Sigmoid colon (tissue), 7 donors: Measurements from ENCODE around the gene SELE. TPM values are rescaled to one million over a fixed set of nuclear protein-coding genes. Genes with fewer than 3 reads are reported as not detected.
"Not testable (repeated sequence)": the region's sequence is repeated elsewhere in the genome, so short reads cannot be mapped to it uniquely, and the experiment has no call there.

Experiments
- DNase-seq: peaks from one replicate; pipeline ENCODE4 v3.0.0-alpha.2; 2019
- H3K27ac ChIP-seq, 4 donors: fragments of 200-600 bp; sonication (generic); one replicate each; pipeline ENCODE4 v1.5.1; 2016 to 2019; ENCODE audit warnings: mild to moderate bottlenecking in 1 of 4
- H3K27me3 ChIP-seq, 3 donors: fragments of 200-600 bp; sonication (generic); one replicate each; pipeline ENCODE4 v1.5.1; 2019; ENCODE audit warnings: mild to moderate bottlenecking in 1 of 3
- H3K36me3 ChIP-seq, 4 donors: fragments of 200-600 bp; sonication (generic); one replicate each; pipeline ENCODE4 v1.5.1; 2016 to 2019
- H3K4me1 ChIP-seq, 4 donors: fragments of 200-600 bp; sonication (generic); one replicate each; pipeline ENCODE4 v1.5.1; 2017 to 2019
- H3K4me3 ChIP-seq, 4 donors: fragments of 200-600 bp; sonication (generic); one replicate each; pipeline ENCODE4 v1.5.1; 2017 to 2019; ENCODE audit warnings: mild to moderate bottlenecking in 2 of 4, moderate library complexity in 1 of 4
- H3K9me3 ChIP-seq, 4 donors: fragments of 200-600 bp in 3 of 4; sonication (generic) in 3 of 4; one replicate each; pipeline versions ENCODE4 v1.5.1 to v1.6.1; 2013 to 2019
- EP300 ChIP-seq, 4 donors: sonication (generic); formaldehyde crosslinking; IDR thresholded peaks; one replicate each; pipeline ENCODE4 v1.6.1; 2017; ENCODE audit warnings: antibody characterized with exemption in 4 of 4
- POLR2A ChIP-seq, 2 donors: fragments of 450-650 bp; IDR thresholded peaks; one replicate each; pipeline ENCODE4 v1.6.1; 2016; ENCODE audit warnings: antibody characterized with exemption in 2 of 2, mild to moderate bottlenecking in 2 of 2, moderate library complexity in 2 of 2
- POLR2AphosphoS5 ChIP-seq, 4 donors: sonication (generic); formaldehyde crosslinking; IDR thresholded peaks; one replicate each; pipeline ENCODE4 v1.6.1; 2017; ENCODE audit warnings: antibody characterized with exemption in 4 of 4
- WGBS, 2 donors: extraction: QIAGEN DNeasy Blood & Tissue Kit; methylation state at CpG; one replicate each; pipeline ENCODE4 v1.1.7; 2013; 5-methylcytosine and 5-hydroxymethylcytosine counted together
- intact Hi-C: fragments of 100-400 bp; cut with DNase I; formaldehyde crosslinking; loops from one replicate; pipeline ENCODE4 v1.15.1; 2023
- polyA plus RNA-seq, 3 donors: library from polyadenylated mRNA; stranded (reverse); fragments of 200-250 nt; gene quantifications; one replicate each; pipeline ENCODE4 v1.2.3, GENCODE V29; 2013
- total RNA-seq, 4 donors: library from RNA; depleted of rRNA; stranded (reverse); fragments of >200 nt; gene quantifications; one replicate each; pipeline ENCODE4 v1.1.0, GENCODE V29; 2016
- TF ChIP-seq, protein P1 (sequence below), 4 experiments: fragments of 450-650 bp in 3 of 4; fragments of 200-600 bp in 1 of 4; IDR thresholded peaks; one replicate each; pipeline ENCODE4 v1.5.1; 2016 to 2019; ENCODE audit warnings: antibody characterized with exemption in 4 of 4, mild to moderate bottlenecking in 3 of 4, moderate library complexity in 2 of 4
- donor health status: healthy with polysubstance abuse.
- donor health status: Bipolar disorder and iron deficiency.
- donor health status: healthy.

The SELE gene
- total and polyA plus RNA-seq, 7 donors = under 0.01 to 20.1 (median 1.2) TPM; not detected in 4

- H3K27me3 ChIP-seq = no peaks in the 10 kb centered on the region
- no peaks in the 10 kb centered on the region for H3K36me3 ChIP-seq
- DNase-seq = no peak
- H3K4me1 ChIP-seq = no peaks in the 10 kb centered on the region
- no peak overlapping the region for H3K4me3 ChIP-seq
- H3K9me3 ChIP-seq = no peaks in the 10 kb centered on the region
- no peak for TF ChIP-seq POLR2AphosphoS5 (IDR thresholded peaks at IDR 0.05)
- TF ChIP-seq, protein P1, sequence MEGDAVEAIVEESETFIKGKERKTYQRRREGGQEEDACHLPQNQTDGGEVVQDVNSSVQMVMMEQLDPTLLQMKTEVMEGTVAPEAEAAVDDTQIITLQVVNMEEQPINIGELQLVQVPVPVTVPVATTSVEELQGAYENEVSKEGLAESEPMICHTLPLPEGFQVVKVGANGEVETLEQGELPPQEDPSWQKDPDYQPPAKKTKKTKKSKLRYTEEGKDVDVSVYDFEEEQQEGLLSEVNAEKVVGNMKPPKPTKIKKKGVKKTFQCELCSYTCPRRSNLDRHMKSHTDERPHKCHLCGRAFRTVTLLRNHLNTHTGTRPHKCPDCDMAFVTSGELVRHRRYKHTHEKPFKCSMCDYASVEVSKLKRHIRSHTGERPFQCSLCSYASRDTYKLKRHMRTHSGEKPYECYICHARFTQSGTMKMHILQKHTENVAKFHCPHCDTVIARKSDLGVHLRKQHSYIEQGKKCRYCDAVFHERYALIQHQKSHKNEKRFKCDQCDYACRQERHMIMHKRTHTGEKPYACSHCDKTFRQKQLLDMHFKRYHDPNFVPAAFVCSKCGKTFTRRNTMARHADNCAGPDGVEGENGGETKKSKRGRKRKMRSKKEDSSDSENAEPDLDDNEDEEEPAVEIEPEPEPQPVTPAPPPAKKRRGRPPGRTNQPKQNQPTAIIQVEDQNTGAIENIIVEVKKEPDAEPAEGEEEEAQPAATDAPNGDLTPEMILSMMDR (IDR thresholded peaks at IDR 0.05) = no peak
- TF ChIP-seq EP300 (IDR thresholded peaks at IDR 0.05) = no peak
- TF ChIP-seq POLR2A (IDR thresholded peaks at IDR 0.05) = no peak
- intact Hi-C loops = no loop called here
- no peak overlapping the region for H3K27ac ChIP-seq
Observed at GRCh38 chr1:169722779-169723178, 11.1 kb downstream of the SELE start.

DNA sequence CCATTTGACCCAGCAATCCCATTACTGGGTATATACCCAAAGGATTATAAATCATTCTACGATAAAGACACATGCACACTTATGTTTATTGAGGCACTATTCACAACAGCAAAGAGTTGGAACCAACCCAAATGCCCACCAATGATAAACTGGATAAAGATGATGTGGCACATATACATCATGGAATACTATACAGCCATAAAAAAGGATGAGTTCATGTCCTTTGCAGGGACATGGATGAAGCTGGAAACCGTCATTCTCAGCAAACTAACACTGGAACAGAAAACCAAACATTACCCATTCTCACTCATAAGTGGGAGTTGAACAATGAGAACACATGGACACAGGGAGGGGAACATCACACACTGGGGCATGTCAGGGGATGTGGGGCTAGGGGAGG is 18.8 kb downstream of the SELE start:
- intact Hi-C loops, H3K9me3 ChIP-seq, H3K27me3 ChIP-seq, H3K4me1 ChIP-seq, H3K4me3 ChIP-seq, H3K27ac ChIP-seq, H3K36me3 ChIP-seq, DNase-seq: not testable (repeated sequence)
- WGBS, 2 donors = 73 to 91% methylated on average over 2 of the region's 2 CpGs

DNA sequence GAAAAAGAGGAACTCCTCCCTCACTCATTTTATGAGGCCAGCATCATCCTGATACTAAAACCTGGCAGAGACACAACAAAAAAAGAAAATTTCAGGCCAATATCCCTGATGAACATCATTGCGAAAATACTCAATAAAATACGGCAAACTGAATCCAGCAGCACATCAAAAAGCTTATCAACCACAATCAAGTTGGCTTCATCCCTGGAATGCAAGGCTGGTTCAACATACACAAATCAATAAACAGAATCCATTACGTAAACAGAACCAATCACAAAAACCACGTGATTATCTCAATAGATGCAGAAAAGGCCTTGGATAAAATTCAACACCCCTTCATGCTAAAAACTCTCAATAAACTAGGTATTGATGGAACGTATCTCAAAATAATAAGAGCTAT is 20.8 kb downstream of the SELE start:
- H3K4me1 ChIP-seq, H3K9me3 ChIP-seq, DNase-seq, H3K36me3 ChIP-seq, H3K27ac ChIP-seq, H3K4me3 ChIP-seq, intact Hi-C loops, H3K27me3 ChIP-seq: not testable (repeated sequence)
- 89 to 94% methylated on average over 5 of the region's 5 CpGs for WGBS, 2 donors

- Histone ChIP-seq H3K9me3 (no peaks in the 10 kb centered on the region), H3K27ac (no peak overlapping the region), H3K27me3 (no peaks in the 10 kb centered on the region), H3K4me3 (no peak overlapping the region), H3K36me3 (no peaks in the 10 kb centered on the region), H3K4me1 (peaks cover 0 to 6% (median 0%) of the 10 kb centered on the region in 4 donors)
- intact Hi-C loops = no loop called here
- no peak for TF ChIP-seq POLR2A (IDR thresholded peaks at IDR 0.05)
- TF ChIP-seq, protein P1 (IDR thresholded peaks at IDR 0.05) = peak in 1 of 4 experiments; percentile 2
- TF ChIP-seq EP300 (IDR thresholded peaks at IDR 0.05) = no peak
- WGBS, 2 donors = 85 to 96% methylated on average over 2 of the region's 2 CpGs
- no peak for DNase-seq
Observed at GRCh38 chr1:169712309-169712631, 21.6 kb downstream of the SELE start.

- no peaks in the 10 kb centered on the region for H3K36me3 ChIP-seq
- no peaks in the 10 kb centered on the region for H3K27me3 ChIP-seq
- 6 to 9% methylated on average over 6 of the region's 6 CpGs for WGBS, 2 donors
- peak within 1 kb of the TSS in 2 of 4 donors; percentile 13 to 31 for H3K4me3 ChIP-seq
- peak; percentile 65 for DNase-seq
- H3K4me1 ChIP-seq = peaks cover 0 to 6% (median 0%) of the 10 kb centered on the region in 4 donors
- TF ChIP-seq, protein P1 (IDR thresholded peaks at IDR 0.05) = peak; percentile 18 to 61 (median 58)
- TF ChIP-seq EP300 (IDR thresholded peaks at IDR 0.05) = no peak
- no peaks in the 10 kb centered on the region for H3K9me3 ChIP-seq
- intact Hi-C loops = no loop called here
- no peak within 1 kb of the TSS for H3K27ac ChIP-seq
Observed at GRCh38 chr1:169711469-169712308, 22.2 kb downstream of the SELE start, which contains the start of gene SELL. TSS of gene SELL (minus strand) at chr1:169711620. CDS start at chr1:169711498, 122 bp downstream.

DNA sequence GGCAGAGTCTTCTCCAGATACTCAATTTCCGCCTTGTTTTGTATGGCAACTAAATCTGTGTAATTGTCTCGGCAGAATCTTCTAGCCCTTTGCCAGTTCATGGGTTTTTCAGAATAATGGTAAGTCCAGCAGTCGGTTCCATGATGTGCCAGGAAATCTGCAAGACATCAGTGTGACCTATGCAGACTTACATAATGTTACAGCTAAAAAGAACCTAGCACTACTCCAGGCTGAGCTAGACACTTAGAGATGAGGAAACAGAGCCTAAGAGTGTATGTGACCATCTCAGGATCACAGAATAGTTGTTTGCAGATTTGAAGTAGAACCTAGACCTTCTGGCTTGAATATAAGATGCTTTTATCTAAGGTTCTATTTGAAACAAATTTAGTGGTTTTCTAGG is 25.2 kb downstream of the SELE start:
- Histone ChIP-seq H3K36me3 (no peaks in the 10 kb centered on the region), H3K27me3 (no peaks in the 10 kb centered on the region), H3K4me3 (no peak overlapping the region), H3K4me1 (peaks cover 0 to 6% (median 0%) of the 10 kb centered on the region in 4 donors), H3K9me3 (no peaks in the 10 kb centered on the region), H3K27ac (no peak overlapping the region)
- intact Hi-C loops = no loop called here
- no peak for DNase-seq
- TF ChIP-seq EP300 (IDR thresholded peaks at IDR 0.05) (no peak), POLR2A (IDR thresholded peaks at IDR 0.05) (no peak), POLR2AphosphoS5 (IDR thresholded peaks at IDR 0.05) (no peak)
- TF ChIP-seq, protein P1 (IDR thresholded peaks at IDR 0.05) = no peak
- WGBS, 2 donors = 72 to 90% methylated on average over 3 of the region's 3 CpGs
